Activated T-cell treated with anti-CD3 and anti-CD28 coated beads, Interleukin-2, amount 50 U/mL, for 24 hours (primary cell): ENCODE data around the gene NPIPA7.
"Not testable (repeated sequence)": the region's sequence is repeated elsewhere in the genome, so short reads cannot be mapped to it uniquely, and the experiment has no call there.

Source experiments
- DNase-seq: peaks from one replicate; pipeline ENCODE4 v3.0.0-alpha.2; 2020
- H3K27ac Mint-ChIP-seq: 2 replicates; pipeline ENCODE4 v1.8.0; 2020; ENCODE audit warnings: mild to moderate bottlenecking, mixed read lengths
- H3K27me3 Mint-ChIP-seq: 2 replicates; pipeline ENCODE4 v1.8.0; 2020; ENCODE audit warnings: mixed read lengths
- H3K36me3 Mint-ChIP-seq: 2 replicates; pipeline ENCODE4 v1.8.0; 2020; ENCODE audit warnings: low read depth, mixed read lengths
- H3K4me1 Mint-ChIP-seq: 2 replicates; pipeline ENCODE4 v1.8.0; 2020; ENCODE audit warnings: low read depth, mixed read lengths
- H3K4me3 Mint-ChIP-seq: 2 replicates; pipeline ENCODE4 v1.8.0; 2020; ENCODE audit warnings: mild to moderate bottlenecking, moderate library complexity, mixed read lengths
- H3K9me3 Mint-ChIP-seq: 2 replicates; pipeline ENCODE4 v1.8.0; 2020; ENCODE audit warnings: mixed read lengths

Gene NPIPA7

GRCh38 chr16:16378840-16379239, at the start of gene NPIPA7:
TSS of gene NPIPA7 (plus strand) at chr16:16379140. CDS start at chr16:16379245, 105 bp downstream.
- not testable (repeated sequence) for H3K4me3 Mint-ChIP-seq, H3K36me3 Mint-ChIP-seq, H3K27ac Mint-ChIP-seq, H3K27me3 Mint-ChIP-seq, H3K9me3 Mint-ChIP-seq, DNase-seq, H3K4me1 Mint-ChIP-seq

GRCh38 chr16:16331466-16331865, 47.5 kb upstream of the NPIPA7 start:
- not testable (repeated sequence) for H3K4me3 Mint-ChIP-seq, H3K27me3 Mint-ChIP-seq, DNase-seq, H3K9me3 Mint-ChIP-seq, H3K4me1 Mint-ChIP-seq, H3K36me3 Mint-ChIP-seq, H3K27ac Mint-ChIP-seq

GRCh38 chr16:16357556-16357955, 21.4 kb upstream of the NPIPA7 start:
- DNase-seq, H3K4me1 Mint-ChIP-seq, H3K27ac Mint-ChIP-seq, H3K9me3 Mint-ChIP-seq, H3K36me3 Mint-ChIP-seq, H3K27me3 Mint-ChIP-seq, H3K4me3 Mint-ChIP-seq: not testable (repeated sequence)

- not testable (repeated sequence) for DNase-seq
These were observed 20.2 kb upstream of the NPIPA7 start for GRCh38 chr16:16358539-16359240.

GRCh38 chr16:16363595-16363994, 15.3 kb upstream of the NPIPA7 start:
- not testable (repeated sequence) for H3K27ac Mint-ChIP-seq, DNase-seq, H3K4me3 Mint-ChIP-seq, H3K9me3 Mint-ChIP-seq, H3K27me3 Mint-ChIP-seq, H3K4me1 Mint-ChIP-seq, H3K36me3 Mint-ChIP-seq

More at GRCh38 chr16:16358539-16359240, 20.2 kb upstream of the NPIPA7 start:
- not testable (repeated sequence) for H3K27ac Mint-ChIP-seq, H3K27me3 Mint-ChIP-seq, H3K4me3 Mint-ChIP-seq, H3K36me3 Mint-ChIP-seq, H3K9me3 Mint-ChIP-seq, H3K4me1 Mint-ChIP-seq

- DNase-seq, H3K4me1 Mint-ChIP-seq, H3K36me3 Mint-ChIP-seq, H3K4me3 Mint-ChIP-seq, H3K9me3 Mint-ChIP-seq, H3K27me3 Mint-ChIP-seq, H3K27ac Mint-ChIP-seq: not testable (repeated sequence)
These were observed 14.8 kb upstream of the NPIPA7 start for GRCh38 chr16:16364100-16364499.

- H3K9me3 Mint-ChIP-seq, H3K4me1 Mint-ChIP-seq, H3K4me3 Mint-ChIP-seq, H3K27me3 Mint-ChIP-seq, H3K27ac Mint-ChIP-seq, H3K36me3 Mint-ChIP-seq, DNase-seq: not testable (repeated sequence)
These were observed 14.2 kb upstream of the NPIPA7 start for GRCh38 chr16:16364701-16365100.

- H3K4me3 Mint-ChIP-seq, H3K27me3 Mint-ChIP-seq, H3K4me1 Mint-ChIP-seq, H3K36me3 Mint-ChIP-seq, H3K27ac Mint-ChIP-seq, H3K9me3 Mint-ChIP-seq, DNase-seq: not testable (repeated sequence)
These were observed 13.6 kb upstream of the NPIPA7 start for GRCh38 chr16:16365319-16365718.

- H3K27me3 Mint-ChIP-seq, H3K27ac Mint-ChIP-seq, H3K9me3 Mint-ChIP-seq, H3K4me1 Mint-ChIP-seq, H3K36me3 Mint-ChIP-seq, H3K4me3 Mint-ChIP-seq, DNase-seq: not testable (repeated sequence)
These were observed 13.1 kb upstream of the NPIPA7 start for GRCh38 chr16:16365851-16366250.

- not testable (repeated sequence) for H3K4me3 Mint-ChIP-seq, H3K36me3 Mint-ChIP-seq, H3K27me3 Mint-ChIP-seq, H3K4me1 Mint-ChIP-seq, DNase-seq, H3K9me3 Mint-ChIP-seq, H3K27ac Mint-ChIP-seq
These were observed 12.2 kb upstream of the NPIPA7 start for GRCh38 chr16:16366552-16367284.

GRCh38 chr16:16367285-16367628, 11.7 kb upstream of the NPIPA7 start:
- H3K36me3 Mint-ChIP-seq, H3K27me3 Mint-ChIP-seq, H3K9me3 Mint-ChIP-seq, H3K4me3 Mint-ChIP-seq, DNase-seq, H3K27ac Mint-ChIP-seq, H3K4me1 Mint-ChIP-seq: not testable (repeated sequence)

GRCh38 chr16:16369081-16369856, 9.7 kb upstream of the NPIPA7 start:
- H3K9me3 Mint-ChIP-seq, H3K4me3 Mint-ChIP-seq, H3K27me3 Mint-ChIP-seq, H3K36me3 Mint-ChIP-seq, H3K27ac Mint-ChIP-seq, H3K4me1 Mint-ChIP-seq: not testable (repeated sequence)
- DNase-seq, result peak; percentile 31

GRCh38 chr16:16371136-16371735, 7.7 kb upstream of the NPIPA7 start:
- H3K36me3 Mint-ChIP-seq, H3K9me3 Mint-ChIP-seq, H3K27ac Mint-ChIP-seq, H3K27me3 Mint-ChIP-seq, DNase-seq, H3K4me3 Mint-ChIP-seq, H3K4me1 Mint-ChIP-seq: not testable (repeated sequence)

GRCh38 chr16:16374192-16374591, 4.7 kb upstream of the NPIPA7 start:
- H3K4me3 Mint-ChIP-seq, DNase-seq, H3K36me3 Mint-ChIP-seq, H3K4me1 Mint-ChIP-seq, H3K9me3 Mint-ChIP-seq, H3K27ac Mint-ChIP-seq, H3K27me3 Mint-ChIP-seq: not testable (repeated sequence)

GRCh38 chr16:16399685-16400084, 20.7 kb downstream of the NPIPA7 start:
- not testable (repeated sequence) for H3K36me3 Mint-ChIP-seq, DNase-seq, H3K9me3 Mint-ChIP-seq, H3K4me1 Mint-ChIP-seq, H3K4me3 Mint-ChIP-seq, H3K27ac Mint-ChIP-seq, H3K27me3 Mint-ChIP-seq
